ENCODE measurements around the gene FABP1. TPM values are rescaled to one million over a fixed set of nuclear protein-coding genes. Genes with fewer than 3 reads are reported as not detected.
A peak's percentile ranks its signal among the peaks of the same experiment; 100 is the strongest.

FABP1 gene
- total and polyA plus RNA-seq, 2 of the 4 experiments (the other 2 are of a cell fraction), result not detected

GRCh38 chr2:88099798-88100488 is 27.9 kb downstream of the FABP1 start:
- Histone ChIP-seq H4K20me1 (ENCODE audit: insufficient read depth, low read length) (no peaks in the 10 kb centered on the region), H3K4me1 (ENCODE audit: control insufficient read depth, insufficient read depth, low read length) (no peaks in the 10 kb centered on the region), H3K4me2 (ENCODE audit: low read depth, low read length) (no peak overlapping the region), H2BK20ac (ENCODE audit: low read depth, low read length) (no peak overlapping the region), H3K9me3 (ENCODE audit: control insufficient read depth, insufficient read depth, low read length) (no peaks in the 10 kb centered on the region), H3K4me3 (ENCODE audit: insufficient read depth, low read depth, low read length) (no peak overlapping the region), H3K23ac (ENCODE audit: low read depth, low read length) (no peak overlapping the region), H2AK9ac (replicated peaks; ENCODE audit: low read depth, low read length, poor library complexity) (no peak overlapping the region), H3K36me3 (ENCODE audit: control insufficient read depth, insufficient read depth, low read length) (no peaks in the 10 kb centered on the region), H3K27me3 (ENCODE audit: control insufficient read depth, insufficient read depth, low read length) (peaks cover 12% of the 10 kb centered on the region), H3K79me1 (ENCODE audit: low read depth in 1 of 2, low read length in 2 of 2) (no peaks in the 10 kb centered on the region), H3K14ac (replicated peaks; ENCODE audit: low read depth, low read length) (no peak overlapping the region), H3K9me1 (ENCODE audit: insufficient read depth, low read length) (no peaks in the 10 kb centered on the region; the same call in 1 of the 2 replicates), H4K91ac (ENCODE audit: insufficient read depth, low read depth, low read length) (no peak overlapping the region), H3K27ac (ENCODE audit: insufficient read depth, low read length) (no peak overlapping the region), H2BK120ac (ENCODE audit: low read depth, low read length) (no peak overlapping the region), H3K9ac (ENCODE audit: low read depth, low read length) (no peak overlapping the region), H3K4ac (ENCODE audit: low read depth, low read length) (no peak overlapping the region), H2AK5ac (ENCODE audit: low read depth, low read length) (no peak overlapping the region), H3K56ac (ENCODE audit: extremely low read depth, insufficient read depth, low read length) (no peak overlapping the region), H3K18ac (ENCODE audit: low read depth, low read length) (no peak overlapping the region), H2AFZ (replicated peaks; ENCODE audit: low read length, poor library complexity) (no peak overlapping the region), H2BK5ac (ENCODE audit: low read depth, low read length, poor library complexity, severe bottlenecking) (no peak overlapping the region), H4K5ac (ENCODE audit: low read depth, low read length) (no peak overlapping the region), H4K8ac (ENCODE audit: low read depth in 2 of 2, low read length in 2 of 2) (no peak overlapping the region), H2BK15ac (ENCODE audit: low read depth, low read length) (no peak overlapping the region)
- dilution Hi-C loops (cut with HindIII; ENCODE audit: low sequenced_read_pairs, unreplicated experiment) (no loop called here), intact Hi-C loops (cut with micrococcal nuclease) (no loop called here), in situ Hi-C loops (cut with MboI; ENCODE audit: low sequenced_read_pairs) (no loop called here)
- CTCF ChIA-PET, result no interaction called here
- POLR2A ChIA-PET (ENCODE audit: unreplicated experiment), result no interaction called here
- ATAC-seq (ENCODE audit: low read depth) (no peak), DNase-seq (peak; percentile 4)
- TF ChIP-seq CEBPB (IDR thresholded peaks at IDR 0.05; ENCODE audit: low read depth, low read length) (peak; percentile 39), RCOR1 (IDR thresholded peaks at IDR 0.05; ENCODE audit: insufficient replicate concordance, low read length) (no peak), CHD1 (IDR thresholded peaks at IDR 0.05; ENCODE audit: low read depth, low read length) (no peak), MAZ (IDR thresholded peaks at IDR 0.05; ENCODE audit: borderline replicate concordance, low read depth, low read length) (no peak), USF2 (IDR thresholded peaks at IDR 0.05; ENCODE audit: low read depth, low read length) (no peak)
- BruUV-seq (replicated peaks), result no TSS peak
- 38% methylated on average over 3 of the region's 5 CpGs; no CpG with 5 or more reads in 1 of the 2 experiments for WGBS, 2 experiments (ENCODE audit: extremely low coverage in 2 of 2, insufficient read length in 1 of 2)

Measured in IMR-90 (cell line).